Omental fat pad (tissue), 4 donors: ENCODE data around the gene MEF2C. TPM values are rescaled to one million over a fixed set of nuclear protein-coding genes. Genes with fewer than 3 reads are reported as not detected.

Experiments
- ATAC-seq: fragments of 150-250 bp; one replicate; pipeline ENCODE4 v1.9.1; 2016; ENCODE audit warnings: mild to moderate bottlenecking, moderate library complexity; ENCODE audit not compliant: low FRiP score
- DNase-seq: peaks from one replicate; pipeline ENCODE4 v3.0.0-alpha.2; 2019; ENCODE audit warnings: low spot score
- total RNA-seq, 4 donors: library from RNA; depleted of rRNA; stranded (reverse); fragments of >200 nt; gene quantifications; one replicate each; pipeline ENCODE4 v1.1.0, GENCODE V29; 2016
- TF ChIP-seq, protein P1 (sequence below), 3 donors: fragments of 450-650 bp; IDR thresholded peaks; one replicate each; pipeline ENCODE4 v1.5.1; 2016 to 2017; ENCODE audit warnings: antibody characterized with exemption in 3 of 3, mild to moderate bottlenecking in 3 of 3, moderate library complexity in 2 of 3

MEF2C gene
- total RNA-seq, 4 donors from 2014 or later: 25.4 to 97.7 (median 44.0) TPM

DNA sequence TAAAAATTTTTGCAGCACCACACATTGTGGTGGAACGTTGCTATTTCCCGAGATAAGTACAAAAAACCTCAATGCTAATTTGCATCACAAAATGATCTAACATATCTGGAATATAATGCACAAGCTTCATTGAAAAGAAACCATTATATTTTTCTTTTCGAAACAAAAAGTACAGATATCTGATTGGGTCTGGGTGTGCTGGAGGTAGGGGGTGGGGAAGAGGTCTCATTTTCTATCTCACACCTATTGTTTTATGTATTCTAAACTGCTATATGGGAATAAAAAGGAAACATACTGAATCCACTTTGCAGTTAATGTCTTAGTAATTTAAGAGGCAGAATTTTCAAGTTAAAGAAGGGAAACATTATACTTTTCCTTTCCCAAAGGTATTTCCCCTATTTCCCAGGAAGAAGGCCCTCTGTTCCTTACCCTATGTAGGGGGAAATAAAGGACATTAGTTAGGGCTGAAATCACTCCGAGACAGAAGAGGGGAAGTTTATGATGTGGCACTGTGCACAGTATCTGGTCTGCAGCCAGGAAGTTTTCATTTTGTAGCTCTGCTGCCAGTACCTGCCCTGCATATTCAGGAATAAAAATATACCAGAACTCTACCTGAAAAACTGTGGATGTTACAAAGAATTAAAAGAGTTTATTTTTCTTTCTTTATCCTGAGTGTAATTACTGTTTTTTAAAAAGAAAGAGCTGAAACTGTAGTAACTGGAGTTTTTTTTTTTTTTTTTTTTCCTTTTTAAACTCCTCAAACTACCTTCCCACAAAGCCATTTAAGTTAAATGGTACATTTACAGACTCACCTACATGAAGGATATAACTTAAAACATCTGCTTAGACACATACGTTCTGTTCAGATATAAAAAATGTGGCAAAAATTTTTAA is 7.4 kb downstream of the MEF2C start:
- ATAC-seq: no peak
- no peak for DNase-seq
- TF ChIP-seq, protein P1, sequence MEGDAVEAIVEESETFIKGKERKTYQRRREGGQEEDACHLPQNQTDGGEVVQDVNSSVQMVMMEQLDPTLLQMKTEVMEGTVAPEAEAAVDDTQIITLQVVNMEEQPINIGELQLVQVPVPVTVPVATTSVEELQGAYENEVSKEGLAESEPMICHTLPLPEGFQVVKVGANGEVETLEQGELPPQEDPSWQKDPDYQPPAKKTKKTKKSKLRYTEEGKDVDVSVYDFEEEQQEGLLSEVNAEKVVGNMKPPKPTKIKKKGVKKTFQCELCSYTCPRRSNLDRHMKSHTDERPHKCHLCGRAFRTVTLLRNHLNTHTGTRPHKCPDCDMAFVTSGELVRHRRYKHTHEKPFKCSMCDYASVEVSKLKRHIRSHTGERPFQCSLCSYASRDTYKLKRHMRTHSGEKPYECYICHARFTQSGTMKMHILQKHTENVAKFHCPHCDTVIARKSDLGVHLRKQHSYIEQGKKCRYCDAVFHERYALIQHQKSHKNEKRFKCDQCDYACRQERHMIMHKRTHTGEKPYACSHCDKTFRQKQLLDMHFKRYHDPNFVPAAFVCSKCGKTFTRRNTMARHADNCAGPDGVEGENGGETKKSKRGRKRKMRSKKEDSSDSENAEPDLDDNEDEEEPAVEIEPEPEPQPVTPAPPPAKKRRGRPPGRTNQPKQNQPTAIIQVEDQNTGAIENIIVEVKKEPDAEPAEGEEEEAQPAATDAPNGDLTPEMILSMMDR (IDR thresholded peaks at IDR 0.05): no peak

DNA sequence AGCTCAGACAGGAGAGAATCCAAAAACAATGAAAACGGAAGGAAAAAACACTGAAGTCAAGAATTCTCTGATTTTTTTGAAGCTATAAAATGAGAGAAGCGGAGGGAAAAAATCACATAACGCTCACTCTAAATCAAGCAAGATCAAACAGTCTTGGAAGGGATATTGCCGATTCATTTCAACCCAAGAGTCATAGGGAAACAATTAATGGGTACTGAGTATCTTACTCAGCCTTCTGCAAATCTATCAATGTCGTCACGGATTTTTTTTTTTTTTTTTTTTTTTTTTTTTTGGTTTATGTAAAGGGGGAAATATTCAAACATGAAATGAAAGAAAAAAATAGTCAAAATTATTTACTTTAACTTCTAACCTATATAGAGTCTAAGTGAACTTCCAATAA is 9.5 kb downstream of the MEF2C start:
- TF ChIP-seq, protein P1 (IDR thresholded peaks at IDR 0.05): no peak
- ATAC-seq: no peak
- no peak for DNase-seq

DNA sequence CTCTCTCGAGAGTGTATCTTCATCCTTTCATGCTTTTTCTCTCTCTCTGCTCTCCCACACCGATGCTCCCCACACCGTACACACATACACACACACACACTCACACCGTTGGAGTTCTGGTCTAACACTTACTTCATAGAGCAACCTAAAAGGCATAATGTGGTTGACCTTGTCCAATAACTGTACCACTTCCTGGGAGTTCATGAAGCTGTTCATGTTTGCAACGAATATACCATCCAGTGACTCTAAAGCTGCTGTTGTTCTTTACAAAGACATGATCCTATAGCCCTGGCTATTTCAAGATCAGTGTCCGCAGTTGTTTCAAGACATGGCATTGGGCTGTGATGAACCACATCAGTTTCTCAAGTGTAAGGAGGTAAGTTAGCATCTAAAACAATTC is 10.0 kb downstream of the MEF2C start:
- ATAC-seq: no peak
- no peak for DNase-seq
- TF ChIP-seq, protein P1 (IDR thresholded peaks at IDR 0.05): no peak

DNA sequence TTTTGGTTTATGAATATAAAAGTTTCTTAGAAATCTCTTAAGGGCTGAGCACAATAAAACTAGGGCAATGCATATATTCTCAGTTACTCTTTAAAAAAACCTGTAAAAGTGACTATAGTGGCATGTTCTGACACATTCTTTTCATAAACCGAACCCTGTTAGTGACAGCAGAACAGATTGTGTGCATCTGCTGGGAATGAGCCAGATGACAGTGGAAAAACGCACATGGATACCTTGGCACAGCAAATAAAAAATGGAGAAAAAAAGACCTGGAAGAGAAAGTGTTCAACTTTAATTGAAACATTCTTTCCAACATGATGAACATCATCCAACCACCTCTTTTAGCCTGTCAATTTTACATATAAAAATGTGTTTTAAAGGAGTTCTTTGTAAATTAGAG is 12.7 kb downstream of the MEF2C start:
- DNase-seq: no peak
- TF ChIP-seq, protein P1 (IDR thresholded peaks at IDR 0.05): no peak
- ATAC-seq: no peak

DNA sequence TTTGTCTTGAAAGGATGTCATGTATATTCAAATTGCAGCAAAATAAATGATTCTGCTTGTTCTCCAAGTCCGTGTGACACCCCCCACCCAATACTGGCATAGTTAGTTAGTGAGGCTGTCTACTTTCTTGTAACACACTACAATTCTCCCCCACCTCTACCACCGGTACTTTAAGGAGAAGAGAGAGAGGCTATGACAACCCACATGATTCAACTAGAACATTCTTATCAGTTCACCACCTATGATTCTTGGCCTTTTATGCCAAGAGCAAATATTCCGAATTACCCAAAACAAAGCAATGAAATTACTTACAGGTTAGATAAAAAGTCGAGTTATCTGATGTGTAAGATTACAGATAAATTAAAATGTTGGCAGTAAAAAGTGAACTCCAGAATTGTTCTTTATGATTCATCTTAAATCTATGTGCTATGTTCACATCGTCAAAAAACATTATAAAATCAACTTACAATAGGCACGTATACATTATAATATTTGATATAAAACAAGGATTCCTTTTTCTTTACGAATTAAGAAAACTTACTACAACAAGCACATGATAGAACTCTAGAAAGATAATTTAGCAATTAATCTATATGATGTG is 14.4 kb downstream of the MEF2C start:
- ATAC-seq (no peak), DNase-seq (no peak)
- TF ChIP-seq, protein P1 (IDR thresholded peaks at IDR 0.05): no peak

DNA sequence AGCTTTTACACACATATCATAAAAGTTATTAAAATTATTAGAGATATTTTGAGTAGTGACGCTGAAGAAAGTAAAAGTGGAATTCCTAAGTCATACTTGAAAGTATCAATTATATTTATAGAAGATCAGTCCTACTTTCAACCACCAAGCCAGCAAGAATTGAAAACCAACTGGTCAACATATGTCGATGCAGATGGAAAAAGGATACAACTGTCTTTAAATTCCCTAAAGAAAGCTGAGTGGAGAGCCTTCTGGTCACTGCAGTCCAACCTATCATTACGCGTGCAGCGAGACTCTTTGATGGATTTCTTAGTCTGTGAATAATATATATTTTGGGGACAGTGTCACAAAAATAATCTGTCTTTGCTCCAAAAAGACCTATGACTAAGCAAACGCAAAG is 15.3 kb downstream of the MEF2C start:
- ATAC-seq (no peak), DNase-seq (no peak)
- TF ChIP-seq, protein P1 (IDR thresholded peaks at IDR 0.05): no peak

DNA sequence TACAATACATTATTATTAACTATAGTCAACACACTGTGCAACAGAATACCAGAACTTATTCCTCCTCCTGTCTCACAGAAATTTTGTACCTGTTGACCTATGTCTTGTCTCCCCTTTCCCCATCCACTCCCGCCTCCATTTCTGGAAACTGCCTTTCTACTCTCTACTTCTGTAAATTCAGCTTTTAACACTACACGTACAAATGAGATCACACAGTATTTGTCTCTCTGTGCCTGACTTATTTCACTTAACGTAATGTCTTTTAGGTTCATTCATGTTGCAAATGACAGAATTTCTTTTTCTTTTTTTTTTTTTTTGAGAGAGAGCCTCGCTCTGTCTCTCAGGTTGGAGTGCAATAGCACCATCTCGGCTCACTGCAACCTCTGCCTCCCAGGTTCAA is 19.5 kb downstream of the MEF2C start:
- ATAC-seq (no peak), DNase-seq (no peak)
- TF ChIP-seq, protein P1 (IDR thresholded peaks at IDR 0.05): no peak
